Activated B cell treated with CpG ODN at 0.5 μM for 24 hours (primary cell): Measurements from ENCODE around the gene SEC61B. TPM values are rescaled to one million over a fixed set of nuclear protein-coding genes. Genes with fewer than 3 reads are reported as not detected.

Experiments used
- ATAC-seq: fragments of 200-7000 bp; cut with Tn5 transposase; one replicate; pipeline ENCODE4 v1.10.0; 2021; ENCODE audit warnings: low read depth, mild to moderate bottlenecking, moderate library complexity
- CTCF ChIA-PET: fragments of 350-600 bp; sonication (Branson Sonifier 250); formaldehyde crosslinking; loops from one replicate; lab custom pipeline; 2021; ENCODE audit warnings: antibody characterized with exemption; lab: Charles Lee
- POLR2A ChIA-PET: fragments of 350-600 bp; sonication (Branson Sonifier 250); formaldehyde crosslinking; loops from one replicate; lab custom pipeline; 2021; ENCODE audit warnings: antibody characterized with exemption; lab: Charles Lee
- DNase-seq: peaks from one replicate; pipeline ENCODE4 v3.0.0; 2022
- H3K27ac Mint-ChIP-seq: one replicate; pipeline ENCODE4 v1.8.0; 2020; ENCODE audit warnings: mixed read lengths
- H3K27me3 Mint-ChIP-seq: one replicate; pipeline ENCODE4 v1.8.0; 2021; ENCODE audit warnings: mixed read lengths
- H3K36me3 Mint-ChIP-seq: one replicate; pipeline ENCODE4 v1.8.0; 2021; ENCODE audit warnings: low read depth, mixed read lengths
- H3K4me1 Mint-ChIP-seq: one replicate; pipeline ENCODE4 v1.8.0; 2021; ENCODE audit warnings: mixed read lengths
- H3K4me3 Mint-ChIP-seq: one replicate; pipeline ENCODE4 v1.8.0; 2020; ENCODE audit warnings: mild to moderate bottlenecking, mixed read lengths
- H3K9me3 Mint-ChIP-seq: one replicate; pipeline ENCODE4 v1.8.0; 2020; ENCODE audit warnings: mixed read lengths
- CTCF ChIP-seq: fragments of 200-600 bp; IDR thresholded peaks from one replicate; pipeline ENCODE4 v1.8.0; 2022; ENCODE audit warnings: antibody characterized with exemption, mild to moderate bottlenecking
- intact Hi-C: fragments of 100-400 bp; cut with micrococcal nuclease; formaldehyde crosslinking; loops from one replicate; pipeline ENCODE4 v1.15.1; 2024
- total RNA-seq: library from RNA; stranded (reverse); gene quantifications from 2 replicates; pipeline ENCODE4 v1.2.3, GENCODE V29; 2022

The SEC61B gene
- total RNA-seq, 1 donor from 2014 or later: 200 TPM

- ATAC-seq (no peak), DNase-seq (no peak)
- Mint-ChIP-seq H3K36me3 (no peaks in the 10 kb centered on the region), H3K4me3 (peak overlapping the region; percentile 21), H3K9me3 (no peaks in the 10 kb centered on the region), H3K4me1 (peaks cover 64% of the 10 kb centered on the region), H3K27me3 (peaks cover 2% of the 10 kb centered on the region), H3K27ac (peak overlapping the region; percentile 42)
- CTCF ChIA-PET: no interaction called here
- no peak for TF ChIP-seq CTCF
- intact Hi-C loops: no loop called here
- POLR2A ChIA-PET: interaction anchor here (1.0 to 10.8 kb wide), 6 partner anchors 11 to 634 kb away, joined by 4 to 191 read pairs (median 10); partner anchors contain the start of genes ALG2 and SEC61B
Measured at GRCh38 chr9:99189186-99189585, 32.9 kb upstream of the SEC61B start.

- POLR2A ChIA-PET: interaction anchor here (4.2 to 10.8 kb wide), 3 partner anchors 11 to 44 kb away, joined by 15 to 191 read pairs (median 73); partner anchors contain the start of genes ALG2 and SEC61B
- Mint-ChIP-seq H3K4me1 (peaks cover 56% of the 10 kb centered on the region), H3K36me3 (no peaks in the 10 kb centered on the region), H3K27ac (no peak overlapping the region), H3K4me3 (peak overlapping the region; percentile 21), H3K27me3 (peaks cover 2% of the 10 kb centered on the region), H3K9me3 (peaks cover 4% of the 10 kb centered on the region)
- intact Hi-C loops: no loop called here
- no peak for TF ChIP-seq CTCF
- CTCF ChIA-PET: no interaction called here
- no peak for DNase-seq
- no peak for ATAC-seq
Measured at GRCh38 chr9:99189887-99190596, 32.0 kb upstream of the SEC61B start.

- ATAC-seq (peak; percentile 42), DNase-seq (no peak)
- POLR2A ChIA-PET: interaction anchor here (4.2 to 10.8 kb wide), 2 partner anchors 12 to 31 kb away, joined by 15 to 191 read pairs; partner anchors contain the start of genes ALG2 and SEC61B
- Mint-ChIP-seq H3K4me3 (no peak overlapping the region), H3K36me3 (no peaks in the 10 kb centered on the region), H3K27ac (no peak overlapping the region), H3K27me3 (peaks cover 2% of the 10 kb centered on the region), H3K4me1 (peaks cover 49% of the 10 kb centered on the region), H3K9me3 (peaks cover 4% of the 10 kb centered on the region)
- CTCF ChIA-PET: interaction anchor here (1.4 kb wide), 1 partner anchor 75 kb away, joined by 4 read pairs; no protein-coding TSS in a partner anchor
- TF ChIP-seq CTCF: no peak
- intact Hi-C loops: no loop called here
Measured at GRCh38 chr9:99190597-99191283, 31.3 kb upstream of the SEC61B start.

GRCh38 chr9:99192786-99193465 lies 29.2 kb upstream of the SEC61B start:
- Mint-ChIP-seq H3K27me3 (peaks cover 2% of the 10 kb centered on the region), H3K27ac (no peak overlapping the region), H3K36me3 (no peaks in the 10 kb centered on the region), H3K4me3 (no peak overlapping the region), H3K9me3 (peaks cover 4% of the 10 kb centered on the region), H3K4me1 (peaks cover 32% of the 10 kb centered on the region)
- intact Hi-C loops: no loop called here
- DNase-seq: no peak
- no peak for TF ChIP-seq CTCF
- ChIA-PET POLR2A (no interaction called here), CTCF (no interaction called here)
- no peak for ATAC-seq
